Stimulated activated CD8-positive, alpha-beta memory T cell treated with anti-CD3 and anti-CD28 coated beads, Interleukin-15, amount 100 ng/mL, for 24 hours (primary cell): ENCODE data around the gene TMEM120B.

Experiments
- DNase-seq: peaks from one replicate; pipeline ENCODE4 v3.0.0-alpha.2; 2020; ENCODE audit warnings: low read depth

TMEM120B gene

DNA sequence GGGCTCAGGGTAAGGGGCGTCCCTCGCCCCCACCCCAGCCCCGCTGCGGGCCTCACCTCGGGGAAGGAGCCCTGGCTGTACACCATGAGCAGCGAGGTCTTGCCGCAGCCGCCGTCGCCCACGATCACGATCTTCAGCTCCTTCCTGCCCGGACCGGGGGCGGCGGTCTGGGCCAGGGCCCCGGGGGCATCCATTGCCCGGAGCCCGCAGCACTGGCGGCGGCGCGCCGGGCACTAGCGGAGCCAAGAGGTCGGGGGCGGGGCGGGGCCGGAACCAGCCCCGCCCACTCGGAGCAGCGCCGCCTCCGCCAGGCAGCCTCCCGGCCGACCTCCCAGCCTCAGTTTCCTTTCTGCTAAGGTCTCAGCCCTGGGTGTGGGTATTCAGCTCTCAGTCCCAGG, 80.9 kb downstream of the TMEM120B start, which contains the start of gene RHOF:
RHOF (minus strand) TSS at position 249 of the 398 bp plus-strand sequence; CDS start at position 194, 55 bp downstream.
- no peak for DNase-seq

GRCh38 chr12:121793838-121794533, 81.4 kb downstream of the TMEM120B start:
- peak; percentile 83 for DNase-seq

DNA sequence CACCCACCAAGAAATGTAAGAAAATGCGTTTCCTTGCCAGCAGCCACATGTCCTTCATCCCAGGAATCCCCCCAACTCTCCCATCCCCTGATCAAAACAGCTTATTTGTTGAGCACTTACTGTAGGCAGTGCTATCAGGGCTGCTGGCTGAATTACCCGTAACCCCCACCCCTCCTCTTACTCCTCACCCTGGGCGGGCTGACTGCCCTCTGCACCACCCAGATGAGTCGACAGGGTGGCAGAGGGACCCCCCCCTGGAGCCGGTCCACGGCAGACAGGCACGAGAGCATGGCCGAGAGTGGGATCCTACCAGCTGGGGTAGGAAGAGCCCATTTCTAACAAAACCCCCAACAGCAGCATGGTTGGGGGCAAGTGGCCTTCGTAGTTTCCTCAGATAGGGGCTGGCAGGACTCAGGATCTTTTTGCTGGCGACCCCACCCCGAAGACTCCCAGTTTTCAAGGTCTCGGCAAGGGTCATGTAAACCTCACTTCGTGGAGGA, 82.0 kb downstream of the TMEM120B start:
- DNase-seq = no peak

- DNase-seq = no peak
Observed at GRCh38 chr12:121795034-121795968, 82.7 kb downstream of the TMEM120B start.

- no peak for DNase-seq
Observed at GRCh38 chr12:121796855-121797751, 84.6 kb downstream of the TMEM120B start.

DNA sequence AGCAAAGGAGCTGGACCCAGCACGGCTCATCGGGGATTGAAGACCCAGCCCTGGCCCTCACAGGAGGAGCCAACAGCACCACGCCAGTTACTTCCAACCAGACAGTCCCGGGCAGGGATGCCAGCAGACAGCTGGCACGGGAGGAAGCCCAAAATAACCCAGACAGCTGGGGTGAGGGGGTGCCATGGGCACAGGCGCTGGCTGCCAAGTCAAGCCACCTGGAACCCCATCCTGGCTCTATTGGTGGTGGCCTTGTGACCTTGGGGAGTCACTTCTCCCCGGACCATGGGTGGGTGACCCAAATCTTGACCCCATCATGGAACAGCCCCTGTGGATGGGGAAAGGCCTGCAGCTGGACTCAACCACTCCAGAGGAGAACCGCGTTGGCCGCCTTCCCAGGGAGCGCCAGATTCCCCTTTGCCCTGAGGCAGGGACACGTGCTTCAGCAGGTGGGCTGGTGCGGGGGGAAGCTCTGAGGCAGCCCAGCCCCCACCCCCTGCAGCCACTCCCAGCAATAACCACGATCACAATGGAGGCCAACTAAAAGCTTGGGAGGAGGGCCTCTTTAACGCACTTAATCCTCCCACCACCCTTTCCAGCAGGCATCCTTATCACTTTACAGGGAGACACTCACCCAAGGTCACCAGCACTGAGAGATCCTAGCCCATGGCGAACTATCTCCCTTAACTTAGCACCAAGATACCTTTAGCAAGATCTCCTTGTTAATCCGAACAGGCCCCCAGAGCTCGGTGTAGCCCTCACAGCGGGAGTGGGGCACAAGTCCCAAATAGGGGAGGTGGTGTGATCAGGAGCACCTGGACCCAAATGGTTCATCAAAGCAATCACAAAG, 85.6 kb downstream of the TMEM120B start:
- DNase-seq = no peak

GRCh38 chr12:121798787-121799155, 86.2 kb downstream of the TMEM120B start:
- DNase-seq = no peak

DNA sequence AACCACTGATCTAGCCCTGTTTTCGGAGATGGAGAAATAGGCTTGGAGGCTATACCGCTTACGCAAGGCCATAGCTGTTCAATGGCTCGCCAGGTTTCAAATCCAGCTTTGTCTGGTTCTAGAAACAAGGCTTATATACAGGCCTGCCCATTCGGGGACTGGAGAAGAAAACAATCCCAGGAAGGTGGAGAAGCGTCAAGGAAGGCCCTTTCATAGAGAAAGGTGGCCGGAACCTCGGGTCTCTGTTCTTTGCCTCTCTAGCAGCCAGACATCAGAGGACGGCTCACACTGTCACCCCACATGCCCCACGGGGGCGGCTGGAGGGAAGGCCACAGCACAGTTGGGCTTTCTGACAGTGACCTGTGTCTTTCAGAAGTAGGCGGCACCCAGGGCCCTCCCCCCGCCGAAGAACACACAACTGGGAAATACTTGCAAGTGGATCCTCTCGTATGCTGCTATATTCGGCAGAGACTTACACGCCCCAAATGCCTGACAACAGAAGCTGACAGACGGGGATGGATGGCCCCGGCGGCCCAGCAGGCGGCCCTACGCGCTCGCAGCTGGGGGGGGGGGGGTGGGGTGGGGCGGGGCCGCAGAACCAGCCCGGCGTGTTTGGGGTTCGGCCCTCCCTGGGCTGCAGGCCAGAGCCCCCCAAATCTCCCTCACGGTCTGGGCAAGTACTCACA, 86.7 kb downstream of the TMEM120B start:
- DNase-seq = no peak

DNA sequence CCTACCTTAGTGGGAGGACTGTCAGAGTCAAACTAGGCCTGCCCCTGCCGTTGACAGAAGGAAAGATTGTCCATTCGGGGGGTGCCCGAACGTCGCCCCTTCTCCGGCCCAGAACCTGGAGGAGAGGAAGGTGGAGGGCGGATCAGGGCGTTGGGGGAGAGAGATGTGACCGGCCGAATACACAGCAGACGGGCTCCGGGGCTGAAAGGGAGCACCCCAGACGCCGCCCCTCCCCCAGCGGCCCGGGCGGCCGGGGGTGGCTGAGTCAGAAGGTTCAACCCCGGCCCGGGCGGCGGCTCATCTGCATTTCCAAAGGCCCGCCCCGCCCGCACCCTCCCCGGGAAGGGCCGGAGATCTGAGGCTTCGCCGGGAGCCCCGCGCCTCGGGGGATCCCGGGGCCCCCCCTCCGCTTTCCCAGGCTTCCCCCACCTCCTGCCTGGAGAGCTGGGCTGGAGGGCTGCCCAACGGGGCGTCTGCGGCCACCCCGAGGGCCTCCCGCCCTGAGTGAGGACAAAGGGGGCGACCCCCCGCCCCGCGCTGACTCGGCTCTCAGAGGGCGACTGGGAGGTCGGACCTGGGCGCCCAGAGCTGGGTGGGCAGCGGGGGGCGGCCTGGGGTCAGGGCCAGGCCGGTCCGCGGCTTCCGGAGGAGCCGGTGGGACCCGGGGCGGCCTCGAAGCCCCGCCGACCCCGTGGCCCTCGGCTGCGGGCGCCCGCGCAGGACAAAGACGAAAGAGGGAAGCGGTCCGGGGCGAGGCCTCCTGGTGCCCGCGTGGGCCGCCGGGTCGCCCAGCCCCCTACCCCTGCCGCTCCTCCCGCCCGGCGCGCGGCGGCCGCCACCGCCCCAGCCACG, 87.5 kb downstream of the TMEM120B start:
- no peak for DNase-seq

- DNase-seq = no peak
Observed at GRCh38 chr12:121800694-121801594, 88.4 kb downstream of the TMEM120B start.

GRCh38 chr12:121801595-121802484, 89.3 kb downstream of the TMEM120B start:
- no peak for DNase-seq

- DNase-seq = no peak
Observed at GRCh38 chr12:121802485-121802842, 89.9 kb downstream of the TMEM120B start.

DNA sequence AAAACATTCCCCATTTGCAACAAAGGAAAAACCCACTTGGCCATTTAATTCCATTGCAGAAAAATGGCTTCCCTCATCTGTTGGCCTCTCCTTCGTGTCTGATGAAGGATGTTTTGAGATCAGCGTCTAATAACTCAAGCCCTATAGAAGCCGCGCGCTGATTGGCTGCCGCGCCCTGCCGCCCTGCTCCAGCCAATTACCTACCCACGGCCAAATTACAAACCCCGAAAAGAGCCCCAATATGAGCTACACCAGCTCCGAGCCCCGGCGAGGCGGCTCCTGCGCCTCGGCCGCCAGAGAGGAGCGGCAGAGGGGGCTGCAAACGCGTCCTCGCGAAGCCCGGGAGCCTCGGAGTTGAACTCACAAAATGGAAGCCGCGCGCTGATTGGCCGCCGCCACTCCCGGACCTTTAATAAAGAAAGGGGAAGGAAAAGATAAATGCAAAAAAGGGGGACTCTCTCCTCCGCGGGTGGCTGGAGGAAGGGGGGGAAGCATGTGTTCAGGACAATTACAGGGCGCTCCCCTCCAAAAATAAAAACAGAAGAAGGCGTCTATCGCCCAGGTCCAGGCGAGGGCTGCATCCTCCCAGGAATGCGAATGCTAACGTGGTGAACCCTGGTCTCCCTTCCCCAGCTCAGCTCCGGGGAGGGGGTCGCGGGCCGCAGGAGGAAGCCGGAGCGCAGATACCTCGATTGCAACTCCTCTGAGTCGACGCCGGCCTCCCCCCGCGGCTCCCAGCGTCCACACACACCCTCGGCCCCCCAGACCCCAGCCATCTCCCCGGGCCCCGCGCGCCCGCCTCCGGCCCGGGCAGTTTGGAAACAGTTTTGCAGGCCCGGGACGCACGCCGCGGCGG, 90.5 kb downstream of the TMEM120B start:
- no peak for DNase-seq

- no peak for DNase-seq
Observed at GRCh38 chr12:121803861-121804416, 91.4 kb downstream of the TMEM120B start, which contains the start of gene SETD1B. TSS of gene SETD1B (plus strand) at chr12:121804009. CDS start at chr12:121804738, 729 bp downstream.

DNA sequence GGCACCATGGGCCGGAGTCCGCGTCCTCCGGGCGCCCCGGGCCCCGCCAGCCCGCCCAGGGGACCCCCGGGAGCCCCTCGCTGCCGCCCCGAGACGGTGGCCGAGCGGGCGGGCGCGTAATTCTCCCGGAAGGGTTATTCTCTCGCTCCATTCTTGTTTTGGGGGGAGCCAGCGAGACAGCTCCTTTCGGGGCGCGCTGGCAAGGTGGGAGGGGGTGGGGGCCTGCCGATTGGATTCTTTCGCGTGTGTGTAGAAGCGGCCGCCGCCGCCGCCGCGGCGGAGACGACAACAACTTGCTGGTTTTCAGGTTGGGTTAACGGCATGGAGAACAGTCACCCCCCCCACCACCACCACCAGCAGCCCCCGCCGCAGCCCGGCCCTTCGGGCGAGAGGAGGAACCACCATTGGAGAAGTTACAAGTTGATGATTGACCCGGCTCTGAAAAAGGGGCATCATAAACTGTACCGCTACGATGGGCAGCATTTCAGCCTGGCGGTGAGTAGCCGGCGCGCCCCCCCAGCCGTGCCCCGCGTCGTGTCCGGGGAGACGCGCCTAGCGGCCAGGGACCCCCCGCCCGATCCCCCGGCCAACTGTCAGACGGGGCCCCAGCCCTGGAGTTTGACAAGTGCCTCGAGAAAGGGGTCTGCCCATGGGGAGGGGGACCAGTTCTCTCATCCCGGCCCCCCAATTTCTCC, 92.0 kb downstream of the TMEM120B start:
- DNase-seq = no peak
